IMR-90 (cell line): Measurements from ENCODE around the gene CCNC. TPM values are rescaled to one million over a fixed set of nuclear protein-coding genes. Genes with fewer than 3 reads are reported as not detected.
A peak's percentile ranks its signal among the peaks of the same experiment; 100 is the strongest.

ENCODE experiments used
- ATAC-seq: fragments of 200-7000 bp; cut with Tn5 transposase; 2 replicates; pipeline ENCODE4 v1.9.1; 2020; ENCODE audit warnings: low read depth, mild to moderate bottlenecking, moderate library complexity
- BruUV-seq: library from RNA; stranded (reverse); fragments of 400-500 nt; replicated peaks from 2 replicates; lab custom pipeline; 2021; lab: Mats Ljungman, UMichigan
- CTCF ChIA-PET: fragments of 300-600 bp; formaldehyde crosslinking; extraction: SDS; loops from one replicate; lab custom pipeline; 2021; ENCODE audit warnings: antibody characterized with exemption; lab: Yijun Ruan, JAX
- POLR2A ChIA-PET: fragments of 300-600 bp; sonication (Branson Sonifier 250); formaldehyde crosslinking; loops from one replicate; lab custom pipeline; 2022; ENCODE audit warnings: antibody characterized with exemption; ENCODE audit not compliant: unreplicated experiment; lab: Charles Lee
- DNase-seq: peaks from one replicate; pipeline ENCODE4 v3.0.0; 2013
- H2AFZ ChIP-seq: replicated peaks from 2 replicates; pipeline ENCODE3; 2013; ENCODE audit warnings: low read length, mild to moderate bottlenecking; ENCODE audit not compliant: poor library complexity
- H2AK5ac ChIP-seq: 2 replicates; pipeline ENCODE4 v1.6.1; 2013; ENCODE audit warnings: low read depth, low read length, inconsistent platforms
- H2AK9ac ChIP-seq: replicated peaks from 2 replicates; pipeline ENCODE3; 2013; ENCODE audit warnings: mild to moderate bottlenecking, low read depth, low read length, moderate library complexity; ENCODE audit not compliant: poor library complexity
- H2BK120ac ChIP-seq: 2 replicates; pipeline ENCODE4 v1.6.1; 2013; ENCODE audit warnings: low read depth, low read length, inconsistent platforms
- H2BK15ac ChIP-seq: 3 replicates; pipeline ENCODE4 v1.6.1; 2013; ENCODE audit warnings: low read depth, low read length, inconsistent platforms
- H2BK20ac ChIP-seq: 2 replicates; pipeline ENCODE4 v1.6.1; 2013; ENCODE audit warnings: low read depth, mild to moderate bottlenecking, inconsistent platforms, low read length, moderate library complexity
- H2BK5ac ChIP-seq: 2 replicates; pipeline ENCODE4 v1.6.1; 2013; ENCODE audit warnings: mild to moderate bottlenecking, low read depth, low read length, inconsistent platforms; ENCODE audit not compliant: poor library complexity, severe bottlenecking
- H3K14ac ChIP-seq: replicated peaks from 2 replicates; pipeline ENCODE4 v1.6.1; 2013; ENCODE audit warnings: low read depth, low read length, inconsistent platforms
- H3K18ac ChIP-seq: 2 replicates; pipeline ENCODE4 v1.6.1; 2013; ENCODE audit warnings: low read depth, low read length, control low read depth
- H3K23ac ChIP-seq: 2 replicates; pipeline ENCODE4 v1.6.1; 2013; ENCODE audit warnings: low read depth, low read length, inconsistent platforms
- H3K27ac ChIP-seq: 2 replicates; pipeline ENCODE4 v1.5.1; 2013; ENCODE audit warnings: mild to moderate bottlenecking, control low read depth, low read length; ENCODE audit not compliant: insufficient read depth
- H3K27me3 ChIP-seq: 2 replicates; pipeline ENCODE4 v1.6.1; 2013; ENCODE audit warnings: low read length; ENCODE audit not compliant: control insufficient read depth, insufficient read depth
- H3K36me3 ChIP-seq: 2 replicates; pipeline ENCODE4 v1.6.1; 2013; ENCODE audit warnings: low read length, mixed read lengths; ENCODE audit not compliant: control insufficient read depth, insufficient read depth
- H3K4ac ChIP-seq: 2 replicates; pipeline ENCODE4 v1.6.1; 2013; ENCODE audit warnings: low read depth, low read length, inconsistent platforms
- H3K4me1 ChIP-seq: 2 replicates; pipeline ENCODE4 v1.6.1; 2013; ENCODE audit warnings: low read length, mixed read lengths; ENCODE audit not compliant: control insufficient read depth, insufficient read depth
- H3K4me2 ChIP-seq: 2 replicates; pipeline ENCODE4 v1.6.1; 2013; ENCODE audit warnings: low read depth, mild to moderate bottlenecking, control low read depth, low read length, moderate library complexity
- H3K4me3 ChIP-seq: 2 replicates; pipeline ENCODE4 v1.5.1; 2013; ENCODE audit warnings: low read depth, mild to moderate bottlenecking, control low read depth, low read length, moderate library complexity; ENCODE audit not compliant: insufficient read depth
- H3K56ac ChIP-seq: 2 replicates; pipeline ENCODE4 v1.6.1; 2013; ENCODE audit warnings: low read length, inconsistent platforms; ENCODE audit not compliant: insufficient read depth; ENCODE audit errors: extremely low read depth
- H3K79me1 ChIP-seq, 2 experiments: 2 replicates each; pipeline ENCODE4 v1.6.1; 2013; ENCODE audit warnings: low read length in 2 of 2, inconsistent platforms in 1 of 2, low read depth in 1 of 2
- H3K9ac ChIP-seq: 2 replicates; pipeline ENCODE4 v1.6.1; 2013; ENCODE audit warnings: low read depth, low read length, control low read depth
- H3K9me1 ChIP-seq: 2 replicates; pipeline ENCODE4 v1.6.1; 2013; ENCODE audit warnings: low read length, inconsistent platforms; ENCODE audit not compliant: insufficient read depth
- H3K9me3 ChIP-seq: 2 replicates; pipeline ENCODE4 v1.6.1; 2013; ENCODE audit warnings: low read length; ENCODE audit not compliant: control insufficient read depth, insufficient read depth
- H4K20me1 ChIP-seq: 2 replicates; pipeline ENCODE4 v1.6.1; 2013; ENCODE audit warnings: low read length, inconsistent platforms; ENCODE audit not compliant: insufficient read depth
- H4K5ac ChIP-seq: 2 replicates; pipeline ENCODE4 v1.6.1; 2013; ENCODE audit warnings: mild to moderate bottlenecking, low read depth, low read length, control low read depth
- H4K8ac ChIP-seq, 2 experiments: 2 replicates each; pipeline ENCODE4 v1.6.1; 2013; ENCODE audit warnings: low read depth in 2 of 2, low read length in 2 of 2, control low read depth in 1 of 2, inconsistent platforms in 1 of 2
- H4K91ac ChIP-seq: 2 replicates; pipeline ENCODE4 v1.6.1; 2013; ENCODE audit warnings: low read depth, low read length, inconsistent platforms; ENCODE audit not compliant: insufficient read depth
- BHLHE40 ChIP-seq: fragments of 150-350 bp; IDR thresholded peaks from 2 replicates; pipeline ENCODE4 v1.6.1; 2016; ENCODE audit warnings: mild to moderate bottlenecking, low read depth, low read length
- CEBPB ChIP-seq: IDR thresholded peaks from 2 replicates; pipeline ENCODE4 v1.6.1; 2012; ENCODE audit warnings: low read depth, low read length, improper control_type of control experiment
- POLR2A ChIP-seq: IDR thresholded peaks from 2 replicates; pipeline ENCODE4 v1.6.1; 2012; ENCODE audit warnings: mild to moderate bottlenecking, low read depth, low read length
- RAD21 ChIP-seq: IDR thresholded peaks from 2 replicates; pipeline ENCODE4 v1.6.1; 2012; ENCODE audit warnings: low read length, improper control_type of control experiment
- RCOR1 ChIP-seq: IDR thresholded peaks from 2 replicates; pipeline ENCODE4 v1.6.1; 2012; ENCODE audit warnings: mild to moderate bottlenecking, low read length, improper control_type of control experiment; ENCODE audit not compliant: insufficient replicate concordance
- SMC3 ChIP-seq: fragments of 150-350 bp; IDR thresholded peaks from 2 replicates; pipeline ENCODE4 v1.6.1; 2016; ENCODE audit warnings: low read depth, mild to moderate bottlenecking, antibody characterized with exemption, low read length, moderate library complexity
- WGBS, 2 experiments: methylation state at CpG; one replicate each; pipeline versions ENCODE4 v1.1.5 to v1.1.7; 2013; ENCODE audit warnings: missing lambda C conversion rate in 2 of 2; ENCODE audit not compliant: insufficient read length in 1 of 2; ENCODE audit errors: extremely low coverage in 2 of 2; 5-methylcytosine and 5-hydroxymethylcytosine counted together
- dilution Hi-C: fragments of 300-500 bp; cut with HindIII; formaldehyde crosslinking; loops from one replicate; pipeline ENCODE4 v1.14.3; 2018; ENCODE audit warnings: low sequenced_read_pairs; ENCODE audit not compliant: unreplicated experiment
- in situ Hi-C: fragments of 300-500 bp; cut with MboI; formaldehyde crosslinking; loops from 3 replicates; pipeline ENCODE4 v1.14.3; 2019; ENCODE audit warnings: low sequenced_read_pairs, inconsistent platforms, mixed read lengths
- intact Hi-C: fragments of 100-400 bp; cut with micrococcal nuclease; formaldehyde crosslinking; loops from 2 replicates; pipeline ENCODE4 v1.10.0; 2022
- polyA plus RNA-seq, 3 experiments: library from polyadenylated mRNA; depleted of rRNA; stranded (reverse); fragments of >200 nt; gene quantifications; 2 replicates each; pipeline ENCODE4 v1.2.3, GENCODE V29; 2012; ENCODE audit warnings: low replicate concordance in 1 of 3
- total RNA-seq: library from RNA; depleted of rRNA; stranded (reverse); fragments of >200 nt; gene quantifications from 2 replicates; pipeline ENCODE4 v1.2.3, GENCODE V29; 2012

Gene CCNC
- total and polyA plus RNA-seq, 2 of the 4 experiments (the other 2 are of a cell fraction): 30.1 to 95.7 TPM

- POLR2A ChIA-PET: no interaction called here
- DNase-seq: peak; percentile 40
Measured at GRCh38 chr6:99512033-99512432, 56.4 kb downstream of the CCNC start.

More at GRCh38 chr6:99512033-99512432, 56.4 kb downstream of the CCNC start:
- WGBS, 2 experiments: no CpG with 5 or more reads among the region's 1 CpG
- Histone ChIP-seq H3K4me3 (no peak overlapping the region), H3K56ac (no peak overlapping the region), H2AFZ (no peak overlapping the region), H2BK5ac (no peak overlapping the region), H3K36me3 (peaks cover 2% of the 10 kb centered on the region), H3K4me1 (peaks cover 2% of the 10 kb centered on the region; the same call in 1 of the 2 replicates), H3K4ac (no peak overlapping the region), H3K14ac (no peak overlapping the region), H3K18ac (no peak overlapping the region), H3K9me1 (peaks cover 3% of the 10 kb centered on the region; the same call in 1 of the 2 replicates), H2AK5ac (no peak overlapping the region), H4K8ac (no peak overlapping the region), H2BK15ac (no peak overlapping the region), H2AK9ac (no peak overlapping the region), H4K91ac (no peak overlapping the region), H3K79me1 (peaks cover 32 to 33% of the 10 kb centered on the region in 2 experiments), H3K9me3 (no peaks in the 10 kb centered on the region), H3K23ac (no peak overlapping the region), H2BK20ac (no peak overlapping the region), H2BK120ac (no peak overlapping the region), H3K27me3 (no peaks in the 10 kb centered on the region), H4K20me1 (no peaks in the 10 kb centered on the region), H3K9ac (no peak overlapping the region), H3K27ac (no peak overlapping the region), H4K5ac (no peak overlapping the region), H3K4me2 (no peak overlapping the region)
- in situ Hi-C loops (no loop called here), intact Hi-C loops (no loop called here), dilution Hi-C loops (no loop called here)
- TF ChIP-seq CEBPB: peak; percentile 19; the same call in 1 of the 2 replicates
- TF ChIP-seq RAD21: no peak
- no peak for TF ChIP-seq BHLHE40
- TF ChIP-seq SMC3: no peak
- TF ChIP-seq POLR2A: no peak
- no peak for TF ChIP-seq RCOR1
- ATAC-seq: no peak
- CTCF ChIA-PET: interaction anchor here (0.8 kb wide), 1 partner anchor 11 kb away, joined by 4 read pairs; no protein-coding TSS in a partner anchor
- no TSS peak for BruUV-seq
